PC-3 (cell line): Measurements from ENCODE around the gene FANCC.

Experiments
- EZH2phosphoT487 ChIP-seq: fragments of 300-600 bp; sonication (generic); IDR thresholded peaks from 2 replicates; pipeline ENCODE4 v1.6.1; 2018; ENCODE audit warnings: mild to moderate bottlenecking, antibody characterized with exemption, low read length, borderline replicate concordance
- TF ChIP-seq, protein P1 (sequence below): fragments of 300-600 bp; sonication (generic); conservative IDR thresholded peaks from 2 replicates; pipeline ENCODE4 v1.5.1; 2017; ENCODE audit warnings: antibody characterized with exemption, low read depth, mild to moderate bottlenecking, low read length

DNA sequence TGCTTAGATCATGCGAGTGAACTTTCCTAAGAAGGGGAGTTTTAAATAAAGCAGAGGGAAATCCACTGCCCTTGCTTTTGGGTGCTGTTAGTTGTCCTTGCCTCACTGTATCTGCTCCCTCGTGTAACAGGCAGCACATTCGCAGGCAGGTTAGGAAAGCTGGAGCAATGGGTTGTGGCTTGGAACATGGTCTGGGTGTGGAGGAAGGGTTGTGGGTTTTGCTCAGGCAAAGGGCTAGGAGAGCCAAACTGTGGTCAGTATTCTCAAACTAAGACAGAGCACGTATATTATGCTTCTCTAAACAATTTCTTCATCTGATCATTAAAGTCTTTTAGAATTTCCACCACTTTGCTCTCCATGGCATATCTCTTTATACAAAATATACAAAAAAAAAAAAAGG lies 135.7 kb downstream of the FANCC start:
- TF ChIP-seq, protein P1, sequence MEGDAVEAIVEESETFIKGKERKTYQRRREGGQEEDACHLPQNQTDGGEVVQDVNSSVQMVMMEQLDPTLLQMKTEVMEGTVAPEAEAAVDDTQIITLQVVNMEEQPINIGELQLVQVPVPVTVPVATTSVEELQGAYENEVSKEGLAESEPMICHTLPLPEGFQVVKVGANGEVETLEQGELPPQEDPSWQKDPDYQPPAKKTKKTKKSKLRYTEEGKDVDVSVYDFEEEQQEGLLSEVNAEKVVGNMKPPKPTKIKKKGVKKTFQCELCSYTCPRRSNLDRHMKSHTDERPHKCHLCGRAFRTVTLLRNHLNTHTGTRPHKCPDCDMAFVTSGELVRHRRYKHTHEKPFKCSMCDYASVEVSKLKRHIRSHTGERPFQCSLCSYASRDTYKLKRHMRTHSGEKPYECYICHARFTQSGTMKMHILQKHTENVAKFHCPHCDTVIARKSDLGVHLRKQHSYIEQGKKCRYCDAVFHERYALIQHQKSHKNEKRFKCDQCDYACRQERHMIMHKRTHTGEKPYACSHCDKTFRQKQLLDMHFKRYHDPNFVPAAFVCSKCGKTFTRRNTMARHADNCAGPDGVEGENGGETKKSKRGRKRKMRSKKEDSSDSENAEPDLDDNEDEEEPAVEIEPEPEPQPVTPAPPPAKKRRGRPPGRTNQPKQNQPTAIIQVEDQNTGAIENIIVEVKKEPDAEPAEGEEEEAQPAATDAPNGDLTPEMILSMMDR, result no peak
- TF ChIP-seq EZH2phosphoT487, result no peak
